Measurements from ENCODE around the gene SYNE2.
"Not testable (repeated sequence)": the region's sequence is repeated elsewhere in the genome, so short reads cannot be mapped to it uniquely, and the experiment has no call there.

DNA sequence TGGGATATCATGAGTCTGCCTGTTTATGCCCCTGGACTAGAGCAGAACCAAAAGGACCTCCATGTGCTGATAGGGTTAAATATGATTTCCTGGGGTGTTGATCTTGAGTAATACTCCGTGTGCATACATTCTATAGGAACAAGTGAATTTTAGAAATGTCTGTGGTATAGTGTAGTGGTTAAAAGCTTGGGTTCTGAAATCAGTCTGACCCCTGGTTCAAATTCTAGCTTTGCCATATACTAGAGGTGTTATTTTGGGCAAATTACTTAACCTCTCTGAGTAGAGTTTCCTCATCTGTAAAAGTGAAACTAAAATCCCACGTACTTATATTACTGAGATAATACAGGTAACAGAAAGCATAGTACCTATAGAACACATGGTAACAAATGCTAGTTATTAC is 12.0 kb downstream of the SYNE2 start:
- TF ChIP-seq, protein P1, sequence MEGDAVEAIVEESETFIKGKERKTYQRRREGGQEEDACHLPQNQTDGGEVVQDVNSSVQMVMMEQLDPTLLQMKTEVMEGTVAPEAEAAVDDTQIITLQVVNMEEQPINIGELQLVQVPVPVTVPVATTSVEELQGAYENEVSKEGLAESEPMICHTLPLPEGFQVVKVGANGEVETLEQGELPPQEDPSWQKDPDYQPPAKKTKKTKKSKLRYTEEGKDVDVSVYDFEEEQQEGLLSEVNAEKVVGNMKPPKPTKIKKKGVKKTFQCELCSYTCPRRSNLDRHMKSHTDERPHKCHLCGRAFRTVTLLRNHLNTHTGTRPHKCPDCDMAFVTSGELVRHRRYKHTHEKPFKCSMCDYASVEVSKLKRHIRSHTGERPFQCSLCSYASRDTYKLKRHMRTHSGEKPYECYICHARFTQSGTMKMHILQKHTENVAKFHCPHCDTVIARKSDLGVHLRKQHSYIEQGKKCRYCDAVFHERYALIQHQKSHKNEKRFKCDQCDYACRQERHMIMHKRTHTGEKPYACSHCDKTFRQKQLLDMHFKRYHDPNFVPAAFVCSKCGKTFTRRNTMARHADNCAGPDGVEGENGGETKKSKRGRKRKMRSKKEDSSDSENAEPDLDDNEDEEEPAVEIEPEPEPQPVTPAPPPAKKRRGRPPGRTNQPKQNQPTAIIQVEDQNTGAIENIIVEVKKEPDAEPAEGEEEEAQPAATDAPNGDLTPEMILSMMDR (IDR thresholded peaks at IDR 0.05) = not testable (repeated sequence)
- TF ChIP-seq EZH2, EZH2phosphoT487 (IDR thresholded peaks at IDR 0.05): not testable (repeated sequence)

Measured in neural progenitor cell (in vitro differentiated cells).